ENCODE data around the gene SUSD4.

The SUSD4 gene

DNA sequence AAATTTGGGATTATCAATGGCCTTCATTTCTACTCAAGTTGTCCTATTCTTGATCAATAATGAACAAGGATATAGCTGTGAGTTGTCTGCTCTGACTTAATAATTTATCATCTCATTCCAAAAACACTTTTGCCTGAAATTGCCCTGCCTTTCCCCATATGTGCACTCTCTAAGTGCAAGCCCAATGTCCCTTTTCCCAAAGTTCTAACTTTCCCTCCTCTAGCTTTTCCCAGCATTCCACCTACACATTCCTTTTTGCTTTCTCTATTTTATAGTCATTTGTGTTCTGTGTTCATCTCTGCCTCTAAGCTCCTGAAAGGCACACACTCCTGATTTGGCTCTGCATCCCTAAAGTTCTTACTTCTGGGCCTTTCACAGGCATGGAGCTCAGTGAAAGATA lies 34.7 kb downstream of the SUSD4 start:
- DNase-seq, result no peak

DNA sequence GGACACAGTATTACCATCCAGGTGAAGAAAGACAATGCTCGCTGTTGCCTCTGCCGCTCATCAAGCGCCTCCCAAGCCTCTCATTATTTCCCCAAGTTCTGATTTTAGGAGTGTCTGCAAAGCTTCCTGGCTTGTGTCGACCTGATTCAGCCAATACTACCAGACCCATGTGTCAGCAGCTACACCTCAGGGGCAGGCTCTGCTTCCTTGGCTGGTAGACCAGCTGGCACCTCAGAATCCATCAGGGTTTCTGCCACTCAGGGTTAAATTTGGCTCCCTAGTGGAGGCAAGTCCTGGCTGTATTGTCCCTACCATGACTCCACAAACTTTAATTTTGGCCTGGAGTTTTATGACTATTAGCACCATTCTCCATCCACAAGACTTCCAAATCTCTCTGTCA lies 35.4 kb downstream of the SUSD4 start:
- no peak for DNase-seq

DNA sequence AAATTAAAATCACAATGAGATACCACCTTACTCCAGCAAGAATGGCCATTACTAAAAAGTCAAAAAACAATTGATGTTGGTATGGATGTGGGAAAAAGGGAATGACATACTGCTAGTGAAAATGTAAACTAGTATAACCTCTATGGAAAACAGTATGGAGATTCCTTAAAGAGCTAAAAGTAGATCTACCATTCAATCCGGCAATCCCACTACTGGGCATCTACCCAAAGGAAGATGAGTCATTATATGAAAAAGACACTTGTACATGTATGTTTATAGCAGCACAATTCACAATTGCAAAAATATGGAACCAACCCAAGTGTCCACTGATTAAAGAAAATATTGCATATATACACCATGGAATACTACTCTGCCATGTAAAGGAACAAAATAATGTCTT lies 37.2 kb downstream of the SUSD4 start:
- DNase-seq, result no peak

DNA sequence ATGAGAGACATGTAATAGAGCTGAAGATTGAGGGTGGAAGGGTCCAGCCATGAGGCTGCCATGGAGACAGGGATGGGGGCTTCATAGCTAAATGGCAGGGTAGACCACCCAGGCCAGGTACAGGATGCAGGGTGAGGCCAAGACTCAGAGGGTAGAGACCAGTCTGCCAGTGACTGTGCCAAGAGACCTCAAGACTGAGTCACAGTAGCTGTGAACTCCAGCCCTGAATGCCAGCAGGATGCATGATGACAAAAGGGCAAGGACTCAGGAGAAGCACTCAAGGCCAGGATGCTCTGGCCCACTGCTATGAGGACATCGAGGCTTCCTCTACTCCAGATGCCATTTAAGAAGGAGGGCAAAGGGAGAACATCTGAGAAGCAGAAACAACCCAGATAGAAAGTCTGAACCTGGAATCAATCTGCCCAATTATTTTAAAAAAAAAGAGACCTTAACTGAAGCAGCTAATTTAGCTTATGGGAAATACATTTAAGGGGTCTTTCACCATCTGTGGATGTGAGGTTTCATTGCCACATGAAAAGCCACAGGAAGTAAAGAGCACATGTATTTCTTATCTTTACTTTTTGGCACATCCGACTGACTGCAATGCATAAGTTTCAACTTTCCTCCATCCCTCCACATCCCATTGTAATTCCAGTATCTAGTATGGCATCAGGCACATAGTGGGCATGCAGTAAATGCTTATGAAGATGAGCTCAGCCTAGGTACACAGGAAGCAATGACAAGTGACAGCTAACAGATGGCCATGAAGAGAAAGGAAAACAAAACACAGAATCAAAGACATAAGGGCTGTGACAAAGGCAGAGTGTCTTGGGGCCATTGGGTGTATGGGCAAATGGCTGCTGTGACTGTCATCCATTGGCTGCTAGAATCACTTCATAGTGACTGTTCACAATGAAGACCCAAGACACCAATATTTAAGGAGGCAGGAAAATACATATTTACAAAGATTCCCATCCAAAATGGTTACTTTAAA lies 40.2 kb downstream of the SUSD4 start:
- DNase-seq, result no peak

DNA sequence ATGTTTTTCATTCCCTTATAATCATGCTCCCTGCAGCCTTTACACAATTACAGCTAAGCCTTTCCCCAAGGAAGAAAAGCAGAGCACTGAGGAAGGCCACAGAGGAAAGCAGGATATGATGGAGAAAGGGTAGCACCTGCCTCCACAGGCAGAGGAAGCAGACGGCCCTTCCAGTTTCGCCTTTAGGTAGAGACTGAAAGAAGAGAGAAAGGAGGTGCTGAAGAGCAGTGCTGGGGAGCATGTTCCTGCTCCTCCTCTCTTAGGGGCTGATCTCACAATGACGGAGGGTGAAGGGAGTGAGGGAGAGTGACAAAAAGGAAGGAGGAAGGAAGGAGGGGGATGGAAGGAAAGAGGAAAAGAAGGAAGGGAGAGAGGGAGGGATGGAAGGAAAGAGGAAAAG lies 41.1 kb downstream of the SUSD4 start:
- no peak for DNase-seq

DNA sequence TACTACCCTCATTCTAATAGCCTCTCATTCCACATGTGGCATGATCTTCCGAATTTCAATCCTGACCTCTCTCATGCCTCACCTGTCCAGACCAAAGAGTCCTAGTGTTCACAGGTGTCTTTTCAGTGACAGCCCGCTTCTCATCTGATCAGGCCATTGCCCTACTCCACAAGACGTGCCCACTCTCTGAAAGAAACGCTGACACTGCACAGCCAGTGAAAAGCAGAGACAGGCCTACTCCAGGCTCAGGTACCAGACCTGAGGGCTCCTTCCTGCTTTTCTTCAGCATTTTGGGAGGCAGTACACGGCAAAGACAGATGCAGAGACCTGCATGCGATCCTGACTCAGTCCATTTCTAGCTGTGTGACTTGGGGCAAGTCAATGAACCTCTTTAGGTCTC lies 43.0 kb downstream of the SUSD4 start:
- DNase-seq, result no peak

DNA sequence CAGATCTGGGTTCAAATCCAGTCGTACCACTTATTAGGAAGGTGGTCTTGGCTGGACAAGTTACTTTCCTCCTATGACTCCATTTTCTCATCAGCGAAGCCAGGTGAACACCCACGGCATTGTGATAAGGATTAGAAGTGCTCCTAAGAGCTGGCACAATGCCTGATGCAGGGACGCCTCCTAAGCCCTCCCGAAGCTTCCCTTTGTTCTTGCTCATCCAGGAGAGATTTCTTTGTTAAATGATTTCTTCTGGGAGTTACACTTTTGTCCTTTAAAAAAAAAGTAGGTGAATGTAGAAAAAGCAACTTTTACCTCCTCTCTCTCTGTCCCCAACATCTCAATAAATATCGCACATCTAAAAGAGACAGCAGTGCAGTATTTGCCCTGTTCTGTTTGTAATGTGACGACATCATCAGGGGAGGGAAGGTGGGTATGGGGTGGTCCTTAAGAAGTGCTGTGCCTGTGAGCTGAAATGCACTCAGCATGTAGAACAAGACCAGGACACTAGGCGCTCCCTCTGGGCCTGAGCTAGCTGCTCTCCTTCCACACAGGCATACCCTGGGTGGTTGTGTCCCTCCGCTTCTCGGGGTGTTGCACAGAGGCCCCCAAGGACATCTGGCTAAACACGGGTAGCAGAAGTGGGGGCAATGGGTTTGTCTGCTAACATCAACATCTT lies 43.9 kb downstream of the SUSD4 start:
- no peak for DNase-seq

DNA sequence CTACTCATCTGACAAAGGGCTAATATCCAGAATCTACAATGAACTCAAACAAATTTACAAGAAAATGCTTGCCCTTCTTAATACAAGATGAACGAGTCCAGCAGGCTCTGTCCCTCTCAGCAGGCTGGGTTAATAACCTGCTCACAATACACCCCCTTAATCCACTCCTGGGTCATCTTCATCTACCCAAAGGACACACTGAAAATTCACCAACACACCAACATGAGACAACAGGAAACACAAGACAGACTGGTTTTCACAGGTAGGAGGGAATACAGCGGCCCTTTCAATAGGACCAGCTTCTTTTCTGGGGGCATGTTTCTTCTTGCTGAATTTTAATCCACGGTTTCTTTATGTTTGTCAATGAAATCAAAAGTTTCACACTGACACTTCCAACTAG lies 44.6 kb downstream of the SUSD4 start:
- DNase-seq, result no peak

DNA sequence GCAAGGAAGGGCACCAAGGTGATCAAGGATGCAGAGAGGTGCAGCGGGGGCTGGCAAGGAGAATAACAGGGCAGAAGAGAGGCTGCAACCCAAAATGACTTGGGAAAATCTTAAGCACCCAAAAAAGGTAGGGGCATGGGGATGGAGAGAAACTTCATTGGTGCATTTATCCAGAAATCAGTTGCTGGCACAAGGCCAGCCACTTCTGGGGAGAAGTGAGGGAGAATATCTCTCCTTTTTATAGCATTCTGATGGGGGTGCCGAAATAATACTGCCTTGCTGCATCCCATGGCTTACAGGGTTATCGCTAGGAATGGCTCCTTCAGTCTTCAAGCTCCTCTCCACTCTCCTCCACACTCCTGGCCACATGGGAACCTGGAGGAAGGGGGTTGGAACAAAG lies 47.9 kb downstream of the SUSD4 start:
- DNase-seq, result no peak

DNA sequence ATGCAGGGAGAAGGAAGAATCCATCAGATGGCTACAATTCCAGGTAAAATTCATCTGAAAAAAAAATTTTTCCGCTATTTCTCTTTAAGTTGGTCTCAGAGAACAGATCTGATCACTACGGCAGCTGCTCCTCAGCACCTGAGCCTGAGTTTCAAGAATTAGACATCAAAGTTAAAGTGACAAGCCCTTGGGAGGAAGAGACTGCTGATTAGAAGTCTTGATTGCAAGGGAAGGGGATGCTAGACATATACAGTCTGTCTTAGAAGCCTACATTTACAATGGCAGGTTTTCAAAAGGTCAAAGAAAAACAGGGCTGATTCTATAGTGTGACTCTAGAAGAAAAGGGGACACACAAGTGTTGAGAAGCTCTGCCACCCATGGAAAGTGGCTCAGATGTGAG lies 48.3 kb downstream of the SUSD4 start:
- no peak for DNase-seq

DNA sequence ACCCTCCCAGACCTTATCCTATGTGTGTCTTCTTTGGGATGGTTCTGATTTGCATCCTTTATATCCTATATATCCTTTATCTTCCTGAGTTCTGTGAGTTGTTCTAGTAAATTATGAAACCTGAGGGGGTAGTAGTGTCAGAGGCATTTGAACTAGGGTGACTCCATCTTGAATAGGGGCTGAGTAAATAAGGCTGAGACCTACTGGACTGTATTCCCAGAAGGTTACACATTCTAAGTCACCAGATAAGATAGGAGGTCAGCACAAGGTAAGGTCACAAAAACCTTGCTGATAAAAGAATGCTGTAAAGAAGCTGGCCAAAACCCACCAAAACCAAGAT lies 50.6 kb downstream of the SUSD4 start:
- no peak for DNase-seq

DNA sequence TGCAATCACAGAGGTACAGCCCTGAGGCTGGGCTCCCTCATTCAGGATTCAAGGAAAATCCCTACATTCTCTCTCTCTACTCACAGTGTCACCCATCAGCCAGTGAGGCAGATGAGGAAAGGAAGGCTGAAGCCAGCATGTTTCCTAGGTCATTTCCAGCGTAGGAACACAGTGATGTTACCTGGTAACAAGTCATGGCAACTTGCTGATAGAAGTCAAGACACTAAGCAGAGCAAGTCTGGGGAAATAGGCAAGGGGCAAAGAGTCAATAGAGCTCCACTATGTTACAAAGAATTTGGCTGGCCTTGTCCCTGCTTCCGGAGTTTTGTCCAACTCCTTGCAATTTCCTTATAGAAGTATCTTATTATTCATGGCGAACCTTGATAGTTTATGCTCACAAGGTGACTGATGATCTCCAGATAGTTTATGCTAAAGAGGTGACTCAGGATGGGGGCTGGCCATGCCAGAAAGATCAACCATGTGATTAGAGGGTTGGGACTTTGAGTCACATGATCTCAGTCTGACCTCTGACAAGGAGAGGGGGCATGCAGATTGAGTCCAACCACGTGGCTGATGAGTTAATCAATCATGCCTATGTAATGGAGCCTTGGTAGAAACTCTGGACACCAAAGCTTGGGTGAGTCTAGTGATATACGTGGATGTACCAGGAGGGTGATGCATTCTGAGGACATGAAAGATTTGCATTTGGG lies 51.1 kb downstream of the SUSD4 start:
- DNase-seq, result no peak

DNA sequence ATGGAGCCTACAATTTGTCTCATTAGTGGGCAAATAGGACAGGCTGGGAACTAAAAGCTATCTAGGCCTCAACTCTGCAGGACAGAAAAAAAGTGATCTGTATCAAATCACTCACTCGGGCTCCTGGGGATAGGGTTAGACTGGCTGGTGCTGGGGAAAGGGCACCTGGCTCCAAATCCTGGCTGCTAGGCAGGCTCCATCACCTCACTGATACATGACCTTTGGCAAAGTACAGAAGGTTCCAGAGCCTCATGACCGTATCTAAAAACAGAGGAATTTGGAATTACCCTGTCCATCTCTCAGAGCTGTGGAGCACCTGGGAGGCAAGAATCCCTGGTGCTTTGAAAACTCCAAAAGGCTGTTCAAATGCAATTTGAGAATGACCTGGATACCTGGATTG lies 51.7 kb downstream of the SUSD4 start:
- DNase-seq, result no peak

DNA sequence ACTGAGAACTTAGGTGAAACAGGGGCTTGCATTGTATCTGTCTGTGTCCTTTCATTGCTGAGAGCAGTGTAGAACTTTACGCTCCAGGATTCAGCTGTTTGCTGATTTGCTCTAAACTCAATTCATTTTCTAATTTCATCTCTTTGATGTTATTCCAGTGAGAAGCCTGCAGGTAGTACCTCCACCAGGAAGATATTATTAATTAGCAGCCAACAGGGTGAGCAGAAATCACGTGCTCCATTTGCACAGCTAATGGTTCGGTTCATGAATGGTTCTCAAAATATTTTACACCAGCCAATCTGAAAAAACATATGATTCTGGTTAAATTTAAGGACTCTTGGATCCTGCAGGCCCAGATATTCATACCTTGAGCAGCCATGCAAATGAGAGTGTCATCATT lies 52.1 kb downstream of the SUSD4 start:
- DNase-seq, result no peak

DNA sequence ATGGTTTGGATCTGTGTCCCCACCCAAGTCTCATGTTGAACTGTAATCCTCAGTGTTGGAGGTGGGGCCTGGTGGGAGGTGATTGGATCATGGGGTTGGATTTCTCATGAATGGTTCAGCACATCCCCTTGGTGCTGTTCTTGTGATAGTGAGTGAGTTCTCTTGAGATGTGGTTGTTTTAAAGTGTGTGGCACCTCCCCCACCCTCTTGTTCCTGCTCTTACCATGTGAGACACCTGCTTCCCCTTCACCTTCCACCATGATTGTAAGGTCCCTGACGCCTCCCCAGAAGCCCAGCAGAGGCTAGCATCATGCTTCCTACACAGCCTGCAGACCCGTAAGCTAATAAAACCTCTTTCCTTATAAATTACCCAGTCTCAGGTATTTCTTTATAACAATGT lies 55.8 kb downstream of the SUSD4 start:
- no peak for DNase-seq

DNA sequence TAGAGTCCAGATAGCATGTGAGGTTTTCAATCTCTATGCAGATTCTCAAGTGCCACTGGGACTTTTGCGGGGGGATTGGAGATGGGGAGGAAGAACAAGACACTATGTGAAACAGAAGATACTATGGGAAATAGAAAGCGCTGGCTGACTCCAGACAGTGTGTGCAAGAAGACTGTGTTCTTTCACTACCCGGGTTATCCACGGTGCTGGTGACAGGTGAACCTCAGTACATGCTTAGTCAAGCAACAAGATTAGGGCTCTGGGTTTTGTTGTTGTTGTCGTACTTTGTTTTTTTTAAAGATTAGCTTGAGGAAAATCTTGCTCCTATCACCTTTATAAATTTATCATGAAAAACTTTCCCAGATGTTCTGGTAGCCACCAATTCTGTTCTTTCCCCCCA lies 56.4 kb downstream of the SUSD4 start:
- no peak for DNase-seq

DNA sequence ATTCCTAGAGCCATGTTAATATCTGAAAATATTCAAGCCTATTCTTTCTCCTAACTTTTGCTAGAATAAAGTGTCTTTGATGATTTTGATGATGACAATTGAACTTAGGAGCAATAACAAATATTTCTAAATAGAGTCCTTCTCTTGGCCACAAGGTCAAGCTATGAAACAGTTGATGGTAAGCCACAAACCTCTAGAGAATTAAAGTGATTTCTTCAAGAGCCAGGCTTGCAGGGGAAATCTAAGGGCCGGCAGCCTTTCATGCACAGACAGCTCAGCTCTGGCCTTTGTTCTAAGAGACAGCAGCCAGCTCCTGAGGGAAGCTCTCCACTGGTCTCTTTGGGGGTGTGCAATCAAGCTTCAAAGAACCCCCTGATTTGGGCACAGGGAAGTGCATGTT lies 59.0 kb downstream of the SUSD4 start:
- DNase-seq, result no peak

DNA sequence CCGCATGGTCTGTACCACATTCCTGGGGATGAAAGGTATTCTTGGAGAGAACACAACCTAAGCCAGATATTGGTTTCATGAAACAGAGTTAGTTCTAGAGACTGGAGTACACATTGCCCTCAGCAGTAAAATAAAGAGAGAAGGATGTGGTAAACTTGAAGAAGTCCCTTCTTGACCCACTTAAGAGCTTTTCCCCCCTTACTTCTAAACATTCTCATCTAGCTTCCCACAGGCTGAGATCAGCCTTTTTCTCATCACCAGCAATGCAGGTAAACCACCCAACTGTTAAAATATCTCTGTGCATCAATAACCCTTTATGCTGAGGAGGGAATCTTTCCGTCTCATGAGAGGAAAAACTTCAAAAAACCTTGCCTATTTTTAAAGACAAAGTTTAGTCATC lies 62.6 kb downstream of the SUSD4 start:
- no peak for DNase-seq

DNA sequence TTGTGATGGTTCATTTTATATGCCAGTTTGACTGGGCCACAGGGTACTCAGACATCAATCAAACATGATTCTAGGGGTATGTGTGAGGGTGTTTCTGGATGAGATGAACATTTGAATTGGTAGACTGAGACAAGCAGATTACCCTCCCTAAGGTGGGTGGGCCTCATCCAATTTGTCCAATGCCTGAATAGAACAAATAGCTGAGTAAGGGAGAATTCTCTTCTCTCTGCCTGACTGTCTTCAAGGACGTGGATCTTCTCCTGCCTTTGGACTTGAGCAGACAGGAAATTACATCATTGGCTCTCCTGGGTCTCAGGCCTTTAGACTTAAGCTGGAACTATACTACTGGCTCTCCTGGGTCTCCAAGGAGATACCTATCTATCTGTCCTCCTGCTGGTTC lies 64.4 kb downstream of the SUSD4 start:
- DNase-seq, result no peak

DNA sequence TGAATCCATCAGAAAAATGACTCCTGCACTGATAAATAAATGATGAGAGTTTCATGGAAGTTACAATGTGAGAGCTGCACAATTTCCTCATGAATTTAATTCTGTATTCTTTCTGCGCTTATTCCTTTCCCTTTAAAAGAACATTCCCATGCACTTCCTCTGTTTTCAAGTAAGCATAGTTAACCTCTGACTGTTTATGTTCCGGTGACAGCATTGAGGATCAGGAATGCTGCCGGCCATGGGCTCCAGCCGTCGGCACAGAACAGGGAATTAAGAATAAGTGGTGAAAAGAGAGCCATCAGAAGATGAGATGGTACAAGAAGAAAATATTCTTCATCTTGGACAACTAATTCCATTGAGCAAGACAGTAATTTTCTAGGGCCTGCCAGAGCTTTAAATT lies 65.3 kb downstream of the SUSD4 start:
- no peak for DNase-seq

DNA sequence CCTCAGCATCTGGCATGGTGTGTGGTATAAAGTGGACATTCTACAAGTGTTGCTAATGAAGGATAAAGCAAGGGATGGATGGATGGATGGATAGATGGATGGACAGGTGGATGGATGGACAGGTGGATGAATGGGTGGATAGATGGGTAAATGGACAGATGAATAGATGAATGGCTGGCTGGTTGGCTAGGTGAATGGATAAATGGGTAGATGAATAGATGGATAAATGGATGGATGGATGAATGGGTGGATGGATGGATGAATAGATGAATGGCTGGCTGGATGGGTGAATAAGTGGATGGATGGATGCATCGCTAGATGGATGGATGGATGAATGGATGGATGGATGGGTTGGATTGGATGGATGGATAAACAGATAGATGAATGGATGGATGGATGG lies 66.2 kb downstream of the SUSD4 start:
- no peak for DNase-seq

DNA sequence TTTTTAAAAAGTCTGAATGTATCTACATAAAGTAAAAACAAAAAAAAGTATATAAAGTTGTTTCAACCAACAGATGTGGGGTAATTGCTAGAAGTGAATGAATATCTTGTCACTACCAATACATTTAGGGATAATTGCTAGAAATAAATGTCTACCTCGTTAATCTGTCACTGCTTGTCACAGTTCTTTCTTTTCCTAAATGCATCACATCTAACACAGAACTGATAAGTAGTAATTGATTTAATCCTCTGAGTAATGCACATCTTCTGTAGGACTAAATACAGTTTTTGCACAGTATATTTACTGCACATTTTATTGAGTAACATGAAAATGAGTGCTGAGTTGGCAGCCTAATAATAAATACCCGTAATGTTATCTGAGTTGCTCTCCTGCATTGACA lies 72.2 kb downstream of the SUSD4 start:
- no peak for DNase-seq

DNA sequence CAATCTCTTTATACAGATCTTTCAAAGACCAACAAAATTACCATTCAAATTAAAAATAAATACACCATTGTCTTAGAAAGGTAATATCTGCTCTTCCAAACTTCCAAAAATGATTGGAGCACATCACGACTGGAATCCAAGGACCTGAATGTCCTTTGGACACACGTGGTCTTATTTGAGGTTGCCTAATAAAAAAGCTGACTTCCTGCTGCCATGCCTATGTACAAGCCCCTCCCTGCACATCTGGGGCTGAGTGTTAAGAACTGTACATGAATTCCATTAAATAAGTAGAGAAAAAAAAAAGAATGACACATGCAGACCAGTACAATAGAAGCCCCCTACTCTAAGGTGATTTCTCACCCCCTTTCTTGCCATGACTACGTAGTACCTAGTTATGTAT lies 73.6 kb downstream of the SUSD4 start:
- DNase-seq, result no peak

DNA sequence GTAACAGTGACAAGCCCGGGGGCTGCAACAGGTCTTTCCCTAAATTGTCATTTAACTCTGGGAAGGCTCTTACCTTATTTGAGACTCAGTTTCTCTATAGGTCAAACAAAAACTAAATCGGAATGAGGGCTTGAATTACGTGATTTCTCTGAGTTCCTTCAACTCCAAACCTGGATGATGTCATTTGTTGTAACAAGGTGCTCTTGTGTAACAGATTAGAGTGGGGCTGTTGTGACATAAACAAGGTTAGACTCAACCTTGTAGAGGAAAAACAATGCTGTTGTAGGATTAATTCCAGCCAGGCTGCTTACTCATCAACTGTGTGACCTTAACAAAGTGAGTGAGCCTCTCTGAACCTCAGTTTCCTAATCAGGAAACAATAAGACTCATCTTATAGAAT lies 74.4 kb downstream of the SUSD4 start:
- peak; percentile 3 for DNase-seq
